Activated CD4-positive, alpha-beta T cell treated with anti-CD3 and anti-CD28 coated beads, Interleukin-2, Interleukin-6, amounts not matched to agents 100 ng/mL and 50 ng/mL, durations not matched to agents 16 hours and 8 hours (primary cell): ENCODE measurements around the gene CDKL5.

ENCODE experiments used
- DNase-seq: peaks from one replicate; pipeline ENCODE4 v3.0.0-alpha.2; 2020

Gene CDKL5

GRCh38 chrX:18702362-18703195 lies 277.2 kb downstream of the CDKL5 start:
- no peak for DNase-seq
